Lower leg skin (tissue), 4 donors: ENCODE results near the gene CYP8B1. TPM values are rescaled to one million over a fixed set of nuclear protein-coding genes. Genes with fewer than 3 reads are reported as not detected.

Experiments used
- DNase-seq, 2 donors: peaks; one replicate each; pipeline ENCODE4 v3.0.0-alpha.2; 2019; ENCODE audit warnings: low spot score in 2 of 2
- H3K4me3 ChIP-seq: fragments of 200-600 bp; sonication (generic); 2 replicates; pipeline ENCODE4 v1.5.1; 2017; ENCODE audit warnings: mild to moderate bottlenecking, low read depth; ENCODE audit not compliant: poor library complexity, severe bottlenecking
- POLR2A ChIP-seq, 2 donors: fragments of 450-650 bp; IDR thresholded peaks; one replicate each; pipeline ENCODE4 v1.6.1; 2016 to 2017; ENCODE audit warnings: antibody characterized with exemption in 2 of 2, mild to moderate bottlenecking in 1 of 2, moderate library complexity in 1 of 2
- whole genome bisulfite sequencing, 2 donors: methylation state at CpG; one replicate each; pipeline ENCODE4 v1.1.5; 2018; 5-methylcytosine and 5-hydroxymethylcytosine counted together
- intact Hi-C: fragments of 100-400 bp; cut with DNase I; formaldehyde crosslinking; loops from one replicate; pipeline ENCODE4 v1.15.0; 2023; ENCODE audit warnings: low total_unique reads
- total RNA-seq, 4 donors: library from RNA; depleted of rRNA; stranded (reverse); fragments of >200 nt; gene quantifications; one replicate each; pipeline ENCODE4 v1.1.0, GENCODE V29; 2016
- TF ChIP-seq, protein P1 (sequence below), 3 donors: fragments of 450-650 bp; IDR thresholded peaks; one replicate each; pipeline ENCODE4 v1.5.1; 2016; ENCODE audit warnings: antibody characterized with exemption in 3 of 3, mild to moderate bottlenecking in 3 of 3, moderate library complexity in 2 of 3

The CYP8B1 gene
- total RNA-seq, 4 donors from 2014 or later = not detected

DNA sequence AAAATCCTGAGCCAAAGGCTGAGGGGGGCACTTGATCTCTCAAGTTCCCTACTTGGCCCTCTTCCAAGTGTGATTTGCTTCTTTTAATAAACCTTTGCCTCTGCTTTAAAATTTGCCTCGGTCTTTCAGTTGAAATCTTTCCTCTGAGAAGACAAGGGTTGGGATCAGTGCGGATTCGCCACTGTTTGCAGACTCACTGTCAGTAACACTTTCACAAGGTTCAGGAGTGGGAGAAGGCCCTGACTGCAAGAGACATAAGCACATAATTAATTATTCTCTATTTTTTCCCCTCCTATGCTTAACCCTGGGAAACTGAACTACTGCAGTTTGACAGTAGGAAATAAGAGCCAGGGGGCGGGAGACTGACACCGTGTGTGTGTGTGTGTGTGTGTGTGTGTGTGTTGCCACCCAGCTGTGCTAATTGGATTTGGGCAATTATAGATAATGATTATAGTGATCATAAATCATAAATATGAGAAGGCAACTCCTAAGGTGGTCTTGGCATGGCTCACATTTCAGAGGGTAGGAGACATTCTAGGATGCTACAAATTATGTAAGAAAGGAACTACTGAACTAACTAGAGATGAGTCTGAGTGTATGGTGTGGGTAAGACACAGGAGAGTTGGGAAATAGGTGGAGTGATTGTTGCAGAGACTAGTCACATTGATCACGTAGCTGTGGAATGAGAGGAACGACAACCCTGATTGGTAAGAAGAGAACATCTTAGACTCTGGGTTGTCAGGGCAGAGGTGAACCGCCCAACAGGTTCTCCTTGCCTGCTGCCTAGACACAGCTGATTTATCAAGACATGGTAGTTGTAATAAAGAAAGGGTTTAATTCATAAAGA is 24.8 kb upstream of the CYP8B1 start:
- intact Hi-C loops = no loop called here
- no peak overlapping the region for H3K4me3 ChIP-seq
- 59 to 64% methylated on average over 8 of the region's 8 CpGs for WGBS, 2 donors

DNA sequence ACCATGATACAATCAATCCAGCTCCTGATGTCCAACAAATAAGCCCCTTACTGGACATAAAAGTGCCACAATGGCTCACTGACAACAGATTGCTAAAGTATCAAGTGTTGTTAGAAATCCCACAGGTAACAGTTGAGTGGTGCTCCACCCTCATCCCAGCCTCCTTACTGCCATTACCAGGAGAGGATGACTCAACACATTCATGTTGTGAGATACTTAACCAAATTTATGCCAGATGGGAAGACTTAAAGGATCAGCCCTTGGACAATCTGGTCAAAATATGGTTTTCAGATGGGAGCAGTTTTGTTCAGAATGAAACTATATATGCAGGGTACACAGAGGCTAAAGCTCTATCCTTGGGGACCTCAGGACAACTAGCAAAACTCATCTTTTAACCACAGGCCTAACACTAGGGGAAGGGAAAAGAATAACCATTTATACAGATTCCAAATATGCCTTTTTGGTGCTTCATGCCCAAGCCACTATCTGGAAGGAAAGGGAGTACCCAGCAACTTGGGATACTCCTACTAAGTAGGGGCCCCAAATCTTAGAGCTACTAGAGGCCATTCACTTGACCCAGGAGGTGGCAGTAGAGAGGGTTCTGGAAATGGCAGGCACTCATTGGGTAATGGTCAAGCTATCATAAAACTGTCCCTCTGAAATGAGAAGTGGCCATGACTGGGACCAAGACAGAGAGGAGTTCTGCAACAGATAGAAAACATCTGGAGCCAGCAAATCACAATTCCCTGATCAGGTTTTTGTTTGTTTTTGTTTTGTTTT is 23.4 kb upstream of the CYP8B1 start:
- no peak overlapping the region for H3K4me3 ChIP-seq
- no peak for DNase-seq
- intact Hi-C loops = no loop called here
- TF ChIP-seq, protein P1, sequence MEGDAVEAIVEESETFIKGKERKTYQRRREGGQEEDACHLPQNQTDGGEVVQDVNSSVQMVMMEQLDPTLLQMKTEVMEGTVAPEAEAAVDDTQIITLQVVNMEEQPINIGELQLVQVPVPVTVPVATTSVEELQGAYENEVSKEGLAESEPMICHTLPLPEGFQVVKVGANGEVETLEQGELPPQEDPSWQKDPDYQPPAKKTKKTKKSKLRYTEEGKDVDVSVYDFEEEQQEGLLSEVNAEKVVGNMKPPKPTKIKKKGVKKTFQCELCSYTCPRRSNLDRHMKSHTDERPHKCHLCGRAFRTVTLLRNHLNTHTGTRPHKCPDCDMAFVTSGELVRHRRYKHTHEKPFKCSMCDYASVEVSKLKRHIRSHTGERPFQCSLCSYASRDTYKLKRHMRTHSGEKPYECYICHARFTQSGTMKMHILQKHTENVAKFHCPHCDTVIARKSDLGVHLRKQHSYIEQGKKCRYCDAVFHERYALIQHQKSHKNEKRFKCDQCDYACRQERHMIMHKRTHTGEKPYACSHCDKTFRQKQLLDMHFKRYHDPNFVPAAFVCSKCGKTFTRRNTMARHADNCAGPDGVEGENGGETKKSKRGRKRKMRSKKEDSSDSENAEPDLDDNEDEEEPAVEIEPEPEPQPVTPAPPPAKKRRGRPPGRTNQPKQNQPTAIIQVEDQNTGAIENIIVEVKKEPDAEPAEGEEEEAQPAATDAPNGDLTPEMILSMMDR (IDR thresholded peaks at IDR 0.05) = no peak
- no peak for TF ChIP-seq POLR2A (IDR thresholded peaks at IDR 0.05)

More for the DNA sequence above, 24.8 kb upstream of the CYP8B1 start:
- DNase-seq = no peak
- no peak for TF ChIP-seq POLR2A (IDR thresholded peaks at IDR 0.05)
- TF ChIP-seq, protein P1 (IDR thresholded peaks at IDR 0.05) = no peak

DNA sequence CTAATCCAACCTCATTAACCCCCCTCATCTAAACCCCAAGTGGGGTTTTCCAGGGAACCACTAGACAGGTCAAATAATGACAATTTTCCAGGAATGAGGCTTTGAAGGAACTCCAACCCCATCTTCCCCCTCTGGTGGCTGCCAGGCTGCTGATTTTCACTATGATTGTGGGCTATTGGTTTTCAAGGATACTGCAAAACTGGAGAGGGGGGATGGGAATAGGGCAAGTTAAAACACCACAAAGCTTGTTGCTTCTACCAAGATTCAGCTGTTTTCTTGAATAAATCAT is 19.8 kb upstream of the CYP8B1 start:
- TF ChIP-seq POLR2A (IDR thresholded peaks at IDR 0.05) = no peak
- TF ChIP-seq, protein P1 (IDR thresholded peaks at IDR 0.05) = no peak
- DNase-seq = no peak
- intact Hi-C loops = no loop called here
- no peak overlapping the region for H3K4me3 ChIP-seq

DNA sequence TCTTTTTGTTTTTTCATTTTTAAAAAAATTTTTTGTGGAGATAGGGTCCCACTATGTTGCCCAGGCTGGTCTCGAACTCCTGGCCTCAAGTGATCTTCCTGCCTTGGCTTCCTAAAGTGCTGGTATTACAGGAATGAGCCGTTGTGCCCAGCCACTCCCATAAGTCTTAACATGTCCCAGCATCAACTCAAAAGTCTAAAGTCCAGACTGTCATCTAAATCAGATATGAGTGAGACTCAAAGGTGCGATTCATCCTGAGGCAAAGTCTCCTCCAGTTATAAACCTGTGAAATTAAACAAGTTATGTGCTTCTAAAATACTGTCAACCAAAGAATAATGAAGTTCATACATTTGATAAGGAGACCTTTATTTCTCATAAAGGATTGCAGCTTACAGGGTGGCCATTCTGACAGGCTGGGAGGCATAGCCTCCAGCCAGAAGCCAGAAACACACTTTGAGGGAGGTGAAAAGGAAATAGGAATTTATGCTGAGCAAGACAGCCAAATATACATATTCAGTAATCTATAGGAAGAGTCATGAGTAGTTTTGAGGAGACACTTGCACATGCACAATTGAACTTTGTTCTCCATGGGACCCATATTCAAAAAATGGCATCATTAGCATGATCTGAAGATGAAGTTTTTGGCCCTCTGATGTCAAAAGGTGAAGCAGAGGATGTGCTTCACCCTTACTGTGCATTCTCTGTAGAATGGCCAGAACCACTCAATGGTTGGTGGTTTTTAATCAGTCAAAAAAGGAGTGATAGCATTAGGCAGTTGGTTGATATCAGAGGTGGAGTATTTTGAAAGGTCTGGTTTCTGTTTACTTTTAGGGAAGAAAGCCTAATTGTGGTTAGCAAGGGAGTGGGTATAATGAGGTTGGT is 19.3 kb upstream of the CYP8B1 start:
- no peak for DNase-seq
- intact Hi-C loops = no loop called here
- TF ChIP-seq POLR2A (IDR thresholded peaks at IDR 0.05) = no peak
- TF ChIP-seq, protein P1 (IDR thresholded peaks at IDR 0.05) = no peak
- no peak overlapping the region for H3K4me3 ChIP-seq
- WGBS, 2 donors = 59 to 62% methylated on average over 3 of the region's 3 CpGs

DNA sequence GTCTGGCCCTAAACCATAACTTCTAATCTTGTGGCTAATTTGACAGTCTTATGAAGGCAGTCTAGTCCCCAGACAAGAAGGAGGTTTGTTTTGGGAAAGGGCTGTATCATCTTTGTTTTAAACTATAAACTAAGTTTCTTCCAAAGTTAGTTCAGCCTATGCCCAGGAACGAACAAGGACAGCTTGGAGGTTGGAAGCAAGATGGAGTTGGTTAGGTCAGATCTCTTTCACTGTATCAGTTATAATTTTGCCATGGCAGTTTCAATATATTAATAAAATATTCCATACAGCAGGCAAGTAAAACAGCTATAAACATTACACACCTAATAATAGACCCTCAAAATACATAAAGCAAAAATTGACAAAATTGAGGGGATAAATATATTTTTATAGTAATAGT is 17.1 kb upstream of the CYP8B1 start:
- no peak for DNase-seq
- intact Hi-C loops = no loop called here
- 85 to 97% methylated on average over 1 of the region's 1 CpG for WGBS, 2 donors
- no peak for TF ChIP-seq POLR2A (IDR thresholded peaks at IDR 0.05)
- TF ChIP-seq, protein P1 (IDR thresholded peaks at IDR 0.05) = no peak
- H3K4me3 ChIP-seq = no peak overlapping the region
